ENCODE data around the gene EHD1. TPM values are rescaled to one million over a fixed set of nuclear protein-coding genes. Genes with fewer than 3 reads are reported as not detected.

The EHD1 gene
- total and polyA plus RNA-seq, 9 of the 15 experiments (the other 6 are each of a cell fraction or from before 2014, with no cell fraction given), result 0.46 to 65.0 (median 16.4) TPM

- TF ChIP-seq KLF1 (tag; IDR thresholded peaks at IDR 0.05) (no peak), GTF2F1 (IDR thresholded peaks at IDR 0.05; ENCODE audit: low read depth, low read length) (no peak), ETV6 (IDR thresholded peaks at IDR 0.05; ENCODE audit: borderline replicate concordance in 1 of 2, low read depth in 2 of 2, low read length in 1 of 2) (no peak), ETV6 (CRISPR knock-in tag; IDR thresholded peaks at IDR 0.05; ENCODE audit: borderline replicate concordance) (no peak), ZBTB12 (CRISPR knock-in tag; IDR thresholded peaks at IDR 0.05) (no peak), RBM14 (IDR thresholded peaks at IDR 0.05; ENCODE audit: borderline replicate concordance, insufficient read depth, low read depth, low read length) (no peak), BRD4 (IDR thresholded peaks at IDR 0.05) (no peak), STAT5B (CRISPR knock-in tag; IDR thresholded peaks at IDR 0.05) (no peak), SAP30 (IDR thresholded peaks at IDR 0.05; ENCODE audit: borderline replicate concordance, insufficient read depth, low read depth, low read length, poor library complexity, severe bottlenecking) (no peak), GATAD2B (IDR thresholded peaks at IDR 0.05; ENCODE audit: borderline replicate concordance) (no peak), ZNF695 (CRISPR knock-in tag; IDR thresholded peaks at IDR 0.05) (no peak), KDM2B (CRISPR knock-in tag; IDR thresholded peaks at IDR 0.05) (no peak), JUNB (CRISPR knock-in tag; conservative IDR thresholded peaks at IDR 0.05) (no peak), DEAF1 (CRISPR knock-in tag; IDR thresholded peaks at IDR 0.05) (no peak), SRSF9 (IDR thresholded peaks at IDR 0.05; ENCODE audit: borderline replicate concordance, low read depth, low read length) (no peak), ZBTB43 (CRISPR knock-in tag; IDR thresholded peaks at IDR 0.05) (no peak), NCOA4 (IDR thresholded peaks at IDR 0.05; ENCODE audit: partially characterized antibody) (no peak), ZFP91 (CRISPR knock-in tag; IDR thresholded peaks at IDR 0.05) (no peak), ZBED1 (IDR thresholded peaks at IDR 0.05) (no peak), SAFB2 (IDR thresholded peaks at IDR 0.05; ENCODE audit: borderline replicate concordance, low read depth, low read length, severe bottlenecking) (no peak), TSHZ1 (CRISPR knock-in tag; IDR thresholded peaks at IDR 0.05) (no peak)
Observed at GRCh38 chr11:64810891-64811272, 67.5 kb downstream of the EHD1 start (continued).

Data from K562 (cell line).